ENCODE results near the gene SPINK13.
"Not testable (repeated sequence)": the region's sequence is repeated elsewhere in the genome, so short reads cannot be mapped to it uniquely, and the experiment has no call there.

SPINK13 gene

DNA sequence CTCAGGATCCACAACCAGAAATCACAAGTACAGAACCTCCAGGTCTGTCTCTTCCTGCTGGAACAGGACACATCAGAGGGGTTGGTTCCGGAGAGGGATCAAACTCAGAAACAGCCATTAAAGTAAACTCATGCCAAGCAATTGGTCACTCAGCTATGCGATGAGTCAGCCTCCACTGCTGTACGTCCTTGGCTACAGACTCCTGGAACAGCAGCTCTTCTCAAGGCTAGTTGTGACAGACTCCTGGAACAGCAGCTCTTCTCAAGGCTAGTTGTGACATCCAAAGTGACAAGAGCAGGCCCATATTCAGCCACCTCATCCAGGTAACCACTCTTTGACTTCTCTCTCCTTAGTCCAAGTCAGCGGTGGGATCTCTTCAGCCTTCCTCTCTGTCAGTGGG lies at the start of gene SPINK13:
SPINK13 (plus strand) TSS at position 229 of the 400 bp plus-strand sequence. CDS start 1,279 bp downstream, outside the sequence.
- Mint-ChIP-seq H3K4me1 (no peaks in the 10 kb centered on the region), H3K9me3 (peaks cover 12% of the 10 kb centered on the region), H3K36me3 (ENCODE audit: low read depth) (no peaks in the 10 kb centered on the region), H3K27ac (no peak within 1 kb of the TSS), H3K27me3 (no peaks in the 10 kb centered on the region), H3K4me3 (no peak within 1 kb of the TSS)
- DNase-seq (no peak), ATAC-seq (no peak)

DNA sequence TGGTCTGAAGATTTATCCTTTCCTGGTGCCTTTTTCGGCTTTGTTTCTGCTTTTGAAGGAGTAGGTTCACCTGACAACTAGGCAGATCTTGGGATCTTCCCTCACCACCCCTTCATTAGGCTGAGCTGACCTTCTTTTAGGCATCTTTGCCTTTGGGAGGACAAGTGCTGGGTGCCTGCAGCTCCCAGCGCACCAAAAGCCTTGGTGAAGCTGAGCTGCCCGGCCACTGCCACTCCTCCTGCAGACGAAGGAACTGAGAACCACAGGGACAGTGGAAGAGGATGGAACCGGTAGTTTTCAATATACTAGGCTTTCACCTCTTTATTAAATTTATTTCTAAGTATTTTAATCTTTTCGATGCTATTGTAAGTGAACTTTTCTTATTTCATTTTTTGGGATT lies 47.1 kb upstream of the SPINK13 start:
- H3K36me3 Mint-ChIP-seq (ENCODE audit: low read depth) = no peaks in the 10 kb centered on the region
- H3K27ac Mint-ChIP-seq = no peak overlapping the region
- H3K4me3 Mint-ChIP-seq = no peak overlapping the region
- ATAC-seq (no peak), DNase-seq (no peak)
- no peaks in the 10 kb centered on the region for H3K4me1 Mint-ChIP-seq
- peaks cover 3% of the 10 kb centered on the region for H3K9me3 Mint-ChIP-seq
- H3K27me3 Mint-ChIP-seq = peaks cover 13% of the 10 kb centered on the region

DNA sequence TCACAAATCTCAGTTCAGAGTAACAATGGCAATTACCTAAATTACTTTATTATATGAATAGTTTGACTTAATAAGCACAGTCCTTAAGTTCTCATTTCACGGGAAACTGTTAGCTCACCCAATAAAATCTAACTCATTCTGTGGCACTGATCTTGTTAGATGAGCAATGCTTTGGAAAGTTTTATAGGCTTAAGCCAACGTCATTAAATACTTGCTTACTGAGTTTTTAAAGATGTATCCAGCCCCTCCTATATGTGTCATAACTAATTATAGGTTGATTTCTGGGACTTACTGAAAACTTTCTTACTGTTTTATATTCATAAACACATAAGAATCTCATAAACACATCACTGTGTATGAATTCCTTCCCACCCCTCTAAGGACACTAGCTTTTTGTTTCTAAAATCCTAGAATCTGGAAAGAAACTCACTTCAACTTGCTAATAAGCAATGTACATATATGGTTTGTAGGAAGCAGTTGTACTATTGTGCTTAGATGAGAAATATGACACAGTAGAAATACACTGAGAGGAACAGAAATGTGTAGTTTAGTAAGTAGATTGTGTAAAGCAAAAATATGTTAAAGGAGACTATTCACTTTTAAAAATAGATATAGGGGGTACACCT lies 44.4 kb upstream of the SPINK13 start:
- Mint-ChIP-seq H3K9me3 (no peaks in the 10 kb centered on the region), H3K27me3 (peaks cover 14% of the 10 kb centered on the region), H3K4me1 (no peaks in the 10 kb centered on the region), H3K36me3 (ENCODE audit: low read depth) (no peaks in the 10 kb centered on the region), H3K4me3 (no peak overlapping the region), H3K27ac (no peak overlapping the region)
- DNase-seq (no peak), ATAC-seq (no peak)

GRCh38 chr5:148228392-148228984 lies 40.1 kb upstream of the SPINK13 start:
- ATAC-seq = no peak
- Mint-ChIP-seq H3K27me3 (peaks cover 14% of the 10 kb centered on the region), H3K27ac (no peak overlapping the region), H3K9me3 (no peaks in the 10 kb centered on the region), H3K4me1 (no peaks in the 10 kb centered on the region), H3K36me3 (ENCODE audit: low read depth) (no peaks in the 10 kb centered on the region), H3K4me3 (no peak overlapping the region)
- no peak for DNase-seq

- Mint-ChIP-seq H3K9me3 (no peaks in the 10 kb centered on the region), H3K27me3 (peaks cover 14% of the 10 kb centered on the region), H3K4me3 (no peak overlapping the region), H3K36me3 (ENCODE audit: low read depth) (no peaks in the 10 kb centered on the region), H3K27ac (no peak overlapping the region), H3K4me1 (no peaks in the 10 kb centered on the region)
- ATAC-seq (no peak), DNase-seq (no peak)
These were observed 38.8 kb upstream of the SPINK13 start for GRCh38 chr5:148229840-148230239.

- H3K36me3 Mint-ChIP-seq (ENCODE audit: low read depth) = no peaks in the 10 kb centered on the region
- DNase-seq (no peak), ATAC-seq (no peak)
- no peaks in the 10 kb centered on the region for H3K9me3 Mint-ChIP-seq
- no peak overlapping the region for H3K27ac Mint-ChIP-seq
- H3K4me1 Mint-ChIP-seq = no peaks in the 10 kb centered on the region
- peaks cover 13% of the 10 kb centered on the region for H3K27me3 Mint-ChIP-seq
- H3K4me3 Mint-ChIP-seq = no peak overlapping the region
These were observed 38.4 kb upstream of the SPINK13 start for GRCh38 chr5:148230240-148230639.

- no peaks in the 10 kb centered on the region for H3K4me1 Mint-ChIP-seq
- H3K36me3 Mint-ChIP-seq (ENCODE audit: low read depth) = no peaks in the 10 kb centered on the region
- H3K27ac Mint-ChIP-seq = no peak overlapping the region
- H3K9me3 Mint-ChIP-seq = no peaks in the 10 kb centered on the region
- H3K4me3 Mint-ChIP-seq = no peak overlapping the region
- ATAC-seq = no peak
- no peaks in the 10 kb centered on the region for H3K27me3 Mint-ChIP-seq
- no peak for DNase-seq
These were observed 30.7 kb upstream of the SPINK13 start for GRCh38 chr5:148237785-148238417.

DNA sequence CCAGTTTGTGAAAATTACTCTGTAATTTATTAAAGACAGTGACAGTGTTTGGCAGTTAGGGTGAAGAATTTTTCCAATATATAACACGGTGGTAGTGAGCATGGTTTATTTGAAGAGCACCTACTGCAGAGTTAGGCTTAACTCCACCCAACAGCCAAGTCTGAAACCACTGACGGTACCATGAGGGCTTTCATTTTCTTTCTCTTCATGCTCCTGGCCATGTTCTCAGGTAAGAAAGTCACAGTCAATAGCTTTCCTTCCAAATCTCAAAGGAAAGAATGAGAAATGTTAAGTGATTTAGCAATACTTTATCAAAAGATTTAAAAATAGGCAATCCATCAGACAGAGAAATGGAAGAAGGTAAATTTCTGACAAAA lies 30.2 kb upstream of the SPINK13 start, which contains the start of gene MARCOL:
MARCOL (plus strand) TSS at position 108 of the 377 bp plus-strand sequence; CDS start at position 181, 73 bp downstream.
- H3K4me1 Mint-ChIP-seq = no peaks in the 10 kb centered on the region
- ATAC-seq = no peak

DNA sequence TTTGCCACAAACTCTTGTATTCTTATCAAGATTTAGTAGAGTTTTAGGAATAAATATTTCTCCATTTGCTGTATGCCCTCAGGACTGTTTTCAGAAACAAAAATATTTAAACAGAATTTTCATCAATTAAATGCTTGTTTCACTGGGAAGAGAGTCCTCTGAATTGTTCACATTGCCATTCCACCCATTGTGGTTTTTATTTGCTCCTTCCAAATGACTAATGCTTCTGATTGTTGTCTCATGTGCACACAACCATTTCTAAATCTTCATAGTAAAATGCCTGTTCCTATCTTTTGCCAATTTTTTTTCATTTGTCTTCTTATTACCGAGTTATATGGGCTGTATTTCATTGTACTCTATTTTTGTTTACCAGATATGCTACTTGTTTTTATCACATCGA lies 19.7 kb upstream of the SPINK13 start:
- DNase-seq (no peak), ATAC-seq (no peak)
- Mint-ChIP-seq H3K9me3 (peaks cover 4% of the 10 kb centered on the region), H3K27ac (no peak overlapping the region), H3K4me1 (no peaks in the 10 kb centered on the region), H3K4me3 (no peak overlapping the region), H3K36me3 (ENCODE audit: low read depth) (no peaks in the 10 kb centered on the region), H3K27me3 (no peaks in the 10 kb centered on the region)

More for the DNA sequence above, 30.2 kb upstream of the SPINK13 start, which contains the start of gene MARCOL:
- Mint-ChIP-seq H3K9me3 (no peaks in the 10 kb centered on the region), H3K4me3 (no peak within 1 kb of the TSS), H3K36me3 (ENCODE audit: low read depth) (no peaks in the 10 kb centered on the region), H3K27ac (no peak within 1 kb of the TSS), H3K27me3 (no peaks in the 10 kb centered on the region)
- DNase-seq = no peak

DNA sequence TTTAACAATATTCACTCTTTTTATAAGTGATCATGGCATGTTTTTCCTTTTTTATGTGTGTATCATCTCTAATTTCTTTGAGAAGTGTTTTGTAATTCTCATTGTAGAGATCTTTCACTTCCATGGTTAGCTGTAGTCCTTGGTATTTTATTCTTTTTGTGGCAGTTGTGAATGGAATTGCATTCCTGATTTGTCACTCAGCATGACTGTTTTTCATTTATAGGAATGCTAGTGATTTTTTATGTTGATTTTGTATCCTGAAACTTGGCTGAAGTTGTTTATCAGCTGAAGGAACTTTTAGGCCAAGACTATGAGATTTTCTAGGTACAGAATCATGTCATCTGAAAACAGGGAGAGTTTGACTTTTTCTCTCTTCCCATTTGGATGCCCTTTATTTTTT lies 13.1 kb upstream of the SPINK13 start:
- ATAC-seq = no peak

DNA sequence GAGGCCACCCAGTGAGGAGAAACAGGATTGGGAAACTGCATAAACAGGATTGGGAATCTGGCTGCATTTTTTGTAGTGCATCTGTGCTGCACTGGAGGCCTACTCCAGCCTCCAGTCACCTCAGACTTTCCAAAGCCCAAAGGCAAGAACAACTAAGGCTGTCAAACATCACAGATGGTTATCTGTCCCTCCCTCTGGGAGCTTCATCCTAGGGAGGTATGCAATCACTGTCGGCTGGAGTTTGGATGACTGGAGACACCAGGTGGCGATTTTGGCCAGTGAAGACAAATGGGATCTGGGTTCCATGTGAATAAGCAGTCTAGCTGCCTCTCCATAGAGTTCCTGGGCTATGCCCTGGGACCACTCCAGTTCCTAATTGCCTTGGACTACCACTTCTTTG lies 9.3 kb upstream of the SPINK13 start:
- Mint-ChIP-seq H3K27me3 (no peaks in the 10 kb centered on the region), H3K36me3 (ENCODE audit: low read depth) (no peaks in the 10 kb centered on the region), H3K27ac (no peak overlapping the region), H3K4me3 (no peak overlapping the region), H3K4me1 (no peaks in the 10 kb centered on the region), H3K9me3 (peaks cover 34% of the 10 kb centered on the region)
- DNase-seq (no peak), ATAC-seq (no peak)

More for the DNA sequence above, 13.1 kb upstream of the SPINK13 start:
- Mint-ChIP-seq H3K9me3 (peaks cover 31% of the 10 kb centered on the region), H3K27me3 (no peaks in the 10 kb centered on the region), H3K27ac (no peak overlapping the region), H3K36me3 (ENCODE audit: low read depth) (no peaks in the 10 kb centered on the region), H3K4me3 (no peak overlapping the region), H3K4me1 (no peaks in the 10 kb centered on the region)
- DNase-seq = no peak

GRCh38 chr5:148261221-148261620 lies 7.4 kb upstream of the SPINK13 start:
- Mint-ChIP-seq H3K36me3 (ENCODE audit: low read depth) (no peaks in the 10 kb centered on the region), H3K27me3 (no peaks in the 10 kb centered on the region), H3K9me3 (peaks cover 37% of the 10 kb centered on the region), H3K4me3 (no peak overlapping the region), H3K27ac (no peak overlapping the region), H3K4me1 (no peaks in the 10 kb centered on the region)
- DNase-seq (no peak), ATAC-seq (no peak)

GRCh38 chr5:148267962-148268361 lies 632 bp upstream of the SPINK13 start:
- no peaks in the 10 kb centered on the region for H3K4me1 Mint-ChIP-seq
- no peaks in the 10 kb centered on the region for H3K36me3 Mint-ChIP-seq (ENCODE audit: low read depth)
- peaks cover 12% of the 10 kb centered on the region for H3K9me3 Mint-ChIP-seq
- no peak for DNase-seq
- no peak overlapping the region for H3K27ac Mint-ChIP-seq
- no peak overlapping the region for H3K4me3 Mint-ChIP-seq
- ATAC-seq = no peak
- H3K27me3 Mint-ChIP-seq = no peaks in the 10 kb centered on the region

DNA sequence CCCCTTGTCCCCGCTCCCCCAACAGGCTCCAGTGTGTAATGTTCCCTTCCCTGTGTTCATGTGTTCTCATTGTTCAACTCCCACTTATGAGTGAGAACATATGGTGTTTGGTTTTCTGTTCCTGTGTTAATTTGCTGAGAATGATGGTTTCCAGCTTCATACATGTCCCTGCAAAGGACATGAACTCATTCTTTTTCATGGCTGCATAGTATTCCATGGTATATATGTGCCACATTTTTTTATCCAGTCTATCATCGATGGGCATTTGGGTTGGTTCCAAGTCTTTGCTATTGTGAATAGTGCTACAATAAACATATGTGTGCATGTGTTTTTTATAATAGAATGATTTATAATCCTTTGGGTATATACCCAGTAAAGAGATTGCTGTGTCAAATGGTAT lies 6.5 kb downstream of the SPINK13 start:
- DNase-seq; H3K4me1 Mint-ChIP-seq; H3K27ac Mint-ChIP-seq; H3K27me3 Mint-ChIP-seq; ATAC-seq; H3K36me3 Mint-ChIP-seq (ENCODE audit: low read depth); H3K4me3 Mint-ChIP-seq: not testable (repeated sequence)
- peaks cover 30% of the 10 kb centered on the region for H3K9me3 Mint-ChIP-seq

DNA sequence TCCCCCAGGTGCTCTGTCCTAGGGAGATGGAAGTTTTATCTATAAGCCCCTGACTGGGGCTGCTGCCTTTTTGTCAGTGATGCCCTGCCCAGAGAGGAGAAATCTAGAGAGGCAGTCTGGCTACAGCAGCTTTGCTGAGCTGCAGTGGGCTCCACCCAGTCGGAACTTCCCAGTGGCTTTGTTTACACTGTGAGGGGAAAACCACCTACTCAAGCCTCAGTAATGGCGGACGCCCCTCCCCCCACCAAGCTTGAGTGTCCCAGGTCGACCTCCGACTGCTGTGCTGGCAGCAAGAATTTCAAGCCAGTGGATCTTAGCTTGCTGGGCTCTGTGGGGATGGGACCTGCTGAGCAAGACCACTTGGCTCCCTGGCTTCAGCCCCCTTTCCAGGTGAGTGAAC lies 12.3 kb downstream of the SPINK13 start:
- H3K36me3 Mint-ChIP-seq (ENCODE audit: low read depth); H3K4me1 Mint-ChIP-seq; H3K4me3 Mint-ChIP-seq; H3K27me3 Mint-ChIP-seq; H3K27ac Mint-ChIP-seq; ATAC-seq: not testable (repeated sequence)
- DNase-seq = peak; percentile 1
- H3K9me3 Mint-ChIP-seq = peaks cover 32% of the 10 kb centered on the region
